HG03378 (cell line): ENCODE results near the gene OR51B2.
"Not testable (repeated sequence)": the region's sequence is repeated elsewhere in the genome, so short reads cannot be mapped to it uniquely, and the experiment has no call there.

Source experiments
- ATAC-seq: cut with Tn5 transposase; IDR thresholded peaks from one replicate; pipeline ENCODE4 v1.9.1; 2021; ENCODE audit warnings: mild to moderate bottlenecking, moderate library complexity; ENCODE audit not compliant: unreplicated experiment

Gene OR51B2

GRCh38 chr11:5324197-5324596 lies at the start of gene OR51B2:
OR51B2 (minus strand) TSS chr11:5324297; CDS start chr11:5324297, 0 bp downstream.
- no peak for ATAC-seq

- peak; percentile 62 for ATAC-seq
These were observed 45.7 kb upstream of the OR51B2 start for GRCh38 chr11:5369789-5370188.

- no peak for ATAC-seq
These were observed 44.5 kb upstream of the OR51B2 start for GRCh38 chr11:5368502-5369043.

GRCh38 chr11:5367448-5368074 lies 43.5 kb upstream of the OR51B2 start:
- ATAC-seq, result no peak

GRCh38 chr11:5366856-5367255 lies 42.8 kb upstream of the OR51B2 start:
- ATAC-seq, result no peak

GRCh38 chr11:5366365-5366764 lies 42.3 kb upstream of the OR51B2 start:
- ATAC-seq, result not testable (repeated sequence)

GRCh38 chr11:5364214-5364613 lies 40.1 kb upstream of the OR51B2 start:
- no peak for ATAC-seq

GRCh38 chr11:5363679-5364078 lies 39.6 kb upstream of the OR51B2 start:
- no peak for ATAC-seq

- ATAC-seq, result no peak
These were observed 38.0 kb upstream of the OR51B2 start for GRCh38 chr11:5362017-5362625.

GRCh38 chr11:5356031-5356430 lies 31.9 kb upstream of the OR51B2 start:
- not testable (repeated sequence) for ATAC-seq

GRCh38 chr11:5351208-5351607 lies 27.1 kb upstream of the OR51B2 start, which contains the start of gene OR51B6:
OR51B6 (plus strand) TSS chr11:5351508; CDS start chr11:5351508, 0 bp downstream.
- no peak for ATAC-seq

GRCh38 chr11:5349550-5349949 lies 25.5 kb upstream of the OR51B2 start:
- no peak for ATAC-seq

GRCh38 chr11:5348551-5349194 lies 24.6 kb upstream of the OR51B2 start:
- no peak for ATAC-seq

GRCh38 chr11:5345831-5346230 lies 21.7 kb upstream of the OR51B2 start:
- no peak for ATAC-seq

- no peak for ATAC-seq
These were observed 19.6 kb upstream of the OR51B2 start, which contains the start of gene OR51B5 for GRCh38 chr11:5343474-5344335. OR51B5 (minus strand) TSS chr11:5343524; CDS start chr11:5343524, 0 bp downstream.

- peak; percentile 84 for ATAC-seq
These were observed 15.8 kb upstream of the OR51B2 start for GRCh38 chr11:5339771-5340322.

GRCh38 chr11:5337253-5337652 lies 13.2 kb upstream of the OR51B2 start:
- ATAC-seq, result not testable (repeated sequence)

- no peak for ATAC-seq
These were observed 12.2 kb upstream of the OR51B2 start for GRCh38 chr11:5336331-5336730.

- ATAC-seq, result no peak
These were observed 11.1 kb upstream of the OR51B2 start for GRCh38 chr11:5335170-5335569.

GRCh38 chr11:5317292-5317691 lies 6.8 kb downstream of the OR51B2 start:
- no peak for ATAC-seq
